ENCODE results near the gene TENT5A. TPM values are rescaled to one million over a fixed set of nuclear protein-coding genes. Genes with fewer than 3 reads are reported as not detected.

Gene TENT5A
- total RNA-seq, 4 donors from 2014 or later = 18.4 to 26.6 (median 24.7) TPM

GRCh38 chr6:81788748-81789147 is 36.3 kb upstream of the TENT5A start:
- TF ChIP-seq POLR2A (IDR thresholded peaks at IDR 0.05) (no peak), CTCF (IDR thresholded peaks at IDR 0.05) (no peak)
- DNase-seq (ENCODE audit: low spot score in 2 of 2) = no peak
- intact Hi-C loops (cut with DNase I; ENCODE audit: low total_unique reads) = no loop called here
- no peak overlapping the region for H3K4me3 ChIP-seq (ENCODE audit: low read depth, poor library complexity, severe bottlenecking)

- WGBS, 2 donors = 53 to 57% methylated on average over 3 of the region's 3 CpGs
- no peak for DNase-seq (ENCODE audit: low spot score in 2 of 2)
Observed at GRCh38 chr6:81787313-81788068, 35.0 kb upstream of the TENT5A start.

GRCh38 chr6:81786150-81786549 is 33.7 kb upstream of the TENT5A start:
- TF ChIP-seq CTCF (IDR thresholded peaks at IDR 0.05) (no peak), POLR2A (IDR thresholded peaks at IDR 0.05) (no peak)
- no peak overlapping the region for H3K4me3 ChIP-seq (ENCODE audit: low read depth, poor library complexity, severe bottlenecking)
- 73 to 91% methylated on average over 1 of the region's 1 CpG for WGBS, 2 donors
- no peak for DNase-seq (ENCODE audit: low spot score in 2 of 2)
- intact Hi-C loops (cut with DNase I; ENCODE audit: low total_unique reads) = no loop called here

More at GRCh38 chr6:81787313-81788068, 35.0 kb upstream of the TENT5A start:
- intact Hi-C loops (cut with DNase I; ENCODE audit: low total_unique reads) = no loop called here
- no peak for TF ChIP-seq CTCF (IDR thresholded peaks at IDR 0.05)
- TF ChIP-seq POLR2A (IDR thresholded peaks at IDR 0.05) = no peak
- H3K4me3 ChIP-seq (ENCODE audit: low read depth, poor library complexity, severe bottlenecking) = no peak overlapping the region

- WGBS, 2 donors = 58 to 66% methylated on average over 2 of the region's 2 CpGs
- no peak for DNase-seq (ENCODE audit: low spot score in 2 of 2)
- TF ChIP-seq POLR2A (IDR thresholded peaks at IDR 0.05) (no peak), CTCF (IDR thresholded peaks at IDR 0.05) (no peak)
- no peak overlapping the region for H3K4me3 ChIP-seq (ENCODE audit: low read depth, poor library complexity, severe bottlenecking)
- intact Hi-C loops (cut with DNase I; ENCODE audit: low total_unique reads) = no loop called here
Observed at GRCh38 chr6:81785377-81785776, 32.9 kb upstream of the TENT5A start.

- no peak for TF ChIP-seq CTCF (IDR thresholded peaks at IDR 0.05)
- TF ChIP-seq POLR2A (IDR thresholded peaks at IDR 0.05) = no peak
- no peak overlapping the region for H3K4me3 ChIP-seq (ENCODE audit: low read depth, poor library complexity, severe bottlenecking)
- intact Hi-C loops (cut with DNase I; ENCODE audit: low total_unique reads) = no loop called here
- 87 to 98% methylated on average over 2 of the region's 2 CpGs for WGBS, 2 donors
- no peak for DNase-seq (ENCODE audit: low spot score in 2 of 2)
Observed at GRCh38 chr6:81783893-81784292, 31.4 kb upstream of the TENT5A start.

GRCh38 chr6:81781624-81782023 is 29.1 kb upstream of the TENT5A start:
- intact Hi-C loops (cut with DNase I; ENCODE audit: low total_unique reads) = no loop called here
- TF ChIP-seq POLR2A (IDR thresholded peaks at IDR 0.05) (no peak), CTCF (IDR thresholded peaks at IDR 0.05) (no peak)
- DNase-seq (ENCODE audit: low spot score in 2 of 2) = no peak
- WGBS, 2 donors = 88 to 91% methylated on average over 2 of the region's 2 CpGs
- no peak overlapping the region for H3K4me3 ChIP-seq (ENCODE audit: low read depth, poor library complexity, severe bottlenecking)

Data from lower leg skin (tissue), 4 donors.